GM12891 (cell line): ENCODE measurements around the gene NRP1.

Source experiments
- POLR2AphosphoS5 ChIP-seq: IDR thresholded peaks from 2 replicates; pipeline ENCODE4 v1.6.1; 2011; ENCODE audit warnings: low read depth, low read length, control low read depth
- TAF1 ChIP-seq: IDR thresholded peaks from 2 replicates; pipeline ENCODE4 v1.6.1; 2011; ENCODE audit warnings: low read depth, low read length, control low read depth

DNA sequence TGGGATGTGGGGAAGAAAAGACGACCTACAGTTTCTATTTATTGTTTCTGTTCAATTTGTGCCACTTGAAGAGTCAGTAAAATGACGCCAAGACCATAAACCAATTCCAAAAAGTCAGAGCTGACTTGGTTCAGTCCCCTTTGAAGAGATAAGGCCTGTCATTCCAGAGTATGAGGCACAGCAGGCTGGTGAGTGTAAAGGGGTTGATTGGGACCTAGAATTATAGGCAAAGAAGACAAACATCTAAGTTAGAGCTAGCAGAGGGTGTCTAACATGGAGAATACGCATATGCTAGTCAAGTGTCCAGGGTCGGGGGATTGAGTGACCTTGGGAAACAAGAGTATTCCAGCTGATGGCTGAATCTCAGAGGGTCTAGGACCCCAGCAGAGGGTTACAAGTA lies 23.6 kb downstream of the NRP1 start:
- TF ChIP-seq TAF1 (no peak), POLR2AphosphoS5 (no peak)
